Coronary artery (tissue), 2 donors: ENCODE data around the gene PHF14.
"Not testable (repeated sequence)": the region's sequence is repeated elsewhere in the genome, so short reads cannot be mapped to it uniquely, and the experiment has no call there.

Source experiments
- DNase-seq: peaks from one replicate; pipeline ENCODE4 v3.0.0-alpha.2; 2017; ENCODE audit warnings: low spot score
- H3K27ac ChIP-seq, 2 donors: fragments of 200-600 bp; sonication (generic); one replicate each; pipeline ENCODE4 v1.5.1; 2016 to 2019
- H3K4me3 ChIP-seq: fragments of 200-600 bp; sonication (generic); 2 replicates; pipeline ENCODE4 v1.5.1; 2016; ENCODE audit warnings: mild to moderate bottlenecking, moderate library complexity
- TF ChIP-seq, protein P1 (sequence below): fragments of 200-600 bp; sonication (generic); IDR thresholded peaks from one replicate; pipeline ENCODE4 v1.5.1; 2019; ENCODE audit warnings: antibody characterized with exemption

The PHF14 gene

DNA sequence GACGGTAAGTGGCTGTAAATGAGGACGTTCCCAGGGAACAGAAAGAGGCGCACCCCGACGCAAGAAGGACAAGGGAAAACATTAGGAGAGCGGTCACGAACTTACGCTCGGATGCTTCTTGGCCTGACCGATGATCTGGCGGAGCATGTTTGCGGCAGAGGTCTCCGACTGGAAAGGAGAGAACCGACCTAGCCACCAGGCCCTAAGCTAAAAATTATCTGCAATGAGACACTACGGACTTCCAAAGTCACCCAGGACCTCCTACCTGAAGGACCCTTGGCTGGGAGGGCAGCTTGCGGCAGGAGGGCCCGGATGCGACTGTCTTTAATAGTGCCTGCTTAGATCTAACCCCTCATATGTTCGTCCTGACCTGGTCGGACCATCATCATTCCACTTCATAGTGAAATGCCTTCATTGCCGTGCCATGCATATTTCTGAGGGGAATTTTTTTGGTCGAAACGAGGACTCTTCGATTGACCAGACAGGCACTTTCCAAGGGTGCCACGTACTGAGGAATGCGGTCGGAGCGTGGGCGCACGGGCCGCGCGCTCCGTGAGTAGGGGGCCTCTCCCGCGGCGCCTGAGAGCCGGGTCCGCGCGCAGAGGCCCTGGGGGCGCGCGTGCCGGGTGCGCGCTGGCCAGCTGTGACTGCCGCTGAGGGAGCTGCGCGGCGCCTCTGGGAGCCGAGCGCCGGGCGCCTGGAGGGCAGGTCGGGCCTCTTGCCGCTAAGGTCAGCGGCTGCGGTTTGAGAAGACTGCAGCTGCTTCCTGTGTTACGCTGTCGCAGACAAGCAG is 33.6 kb upstream of the PHF14 start:
- TF ChIP-seq, protein P1, sequence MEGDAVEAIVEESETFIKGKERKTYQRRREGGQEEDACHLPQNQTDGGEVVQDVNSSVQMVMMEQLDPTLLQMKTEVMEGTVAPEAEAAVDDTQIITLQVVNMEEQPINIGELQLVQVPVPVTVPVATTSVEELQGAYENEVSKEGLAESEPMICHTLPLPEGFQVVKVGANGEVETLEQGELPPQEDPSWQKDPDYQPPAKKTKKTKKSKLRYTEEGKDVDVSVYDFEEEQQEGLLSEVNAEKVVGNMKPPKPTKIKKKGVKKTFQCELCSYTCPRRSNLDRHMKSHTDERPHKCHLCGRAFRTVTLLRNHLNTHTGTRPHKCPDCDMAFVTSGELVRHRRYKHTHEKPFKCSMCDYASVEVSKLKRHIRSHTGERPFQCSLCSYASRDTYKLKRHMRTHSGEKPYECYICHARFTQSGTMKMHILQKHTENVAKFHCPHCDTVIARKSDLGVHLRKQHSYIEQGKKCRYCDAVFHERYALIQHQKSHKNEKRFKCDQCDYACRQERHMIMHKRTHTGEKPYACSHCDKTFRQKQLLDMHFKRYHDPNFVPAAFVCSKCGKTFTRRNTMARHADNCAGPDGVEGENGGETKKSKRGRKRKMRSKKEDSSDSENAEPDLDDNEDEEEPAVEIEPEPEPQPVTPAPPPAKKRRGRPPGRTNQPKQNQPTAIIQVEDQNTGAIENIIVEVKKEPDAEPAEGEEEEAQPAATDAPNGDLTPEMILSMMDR = no peak
- Histone ChIP-seq H3K4me3 (peak overlapping the region; percentile 78), H3K27ac (peak overlapping the region; percentile 88 to 90)
- peak; percentile 95 for DNase-seq

DNA sequence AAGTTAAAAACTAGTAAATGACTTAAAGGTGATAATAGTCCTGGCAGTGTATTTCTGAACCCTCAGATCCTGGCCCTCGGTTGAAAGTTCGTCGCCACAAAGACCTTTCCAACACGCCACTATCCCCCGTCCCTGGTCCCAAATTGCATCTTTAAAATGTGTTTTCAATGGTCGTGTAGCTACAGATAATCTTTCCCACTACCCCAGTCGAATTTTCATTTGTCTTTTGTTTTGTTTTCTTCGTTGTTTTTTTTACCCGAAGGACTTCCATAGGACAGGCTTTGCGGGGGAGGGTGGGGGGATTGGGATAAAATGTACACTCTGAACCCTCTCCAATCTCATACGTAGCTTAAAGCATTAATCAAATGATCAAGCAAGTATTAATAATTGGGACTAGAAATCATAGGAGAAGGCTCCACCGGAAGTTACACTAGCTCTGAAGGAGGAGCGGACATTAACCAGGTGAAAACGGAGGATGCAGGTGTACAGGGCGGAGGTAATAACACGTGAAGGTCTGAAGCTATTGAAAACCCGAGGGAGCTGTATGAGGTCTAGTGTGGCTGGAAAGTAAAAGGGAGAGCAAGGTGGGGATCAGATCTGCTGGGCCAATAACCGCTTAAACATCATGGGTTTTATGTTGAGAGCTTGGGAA is 32.8 kb upstream of the PHF14 start:
- TF ChIP-seq, protein P1 = no peak
- peak overlapping the region; percentile 88 to 90 for H3K27ac ChIP-seq
- H3K4me3 ChIP-seq = peak overlapping the region; percentile 78
- DNase-seq = no peak

DNA sequence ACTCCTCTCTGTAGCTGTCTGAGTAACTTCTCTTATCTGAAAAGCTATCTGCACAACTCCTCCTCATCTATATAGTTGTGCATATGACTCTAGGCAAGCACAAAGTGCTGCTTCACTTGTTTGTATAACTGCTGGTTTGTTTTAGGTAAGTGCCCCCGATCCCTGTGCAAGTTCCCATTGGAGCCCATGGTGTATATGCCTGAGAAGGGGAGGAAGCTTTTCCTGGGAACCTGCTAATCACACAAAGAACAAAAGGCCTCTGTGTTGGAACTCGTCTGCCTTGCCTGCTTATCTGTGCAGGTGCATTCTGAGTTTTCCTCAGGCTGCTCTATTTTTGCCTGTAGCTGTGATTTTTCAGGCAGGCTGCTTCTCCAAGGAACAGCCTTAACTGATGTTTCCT is 23.2 kb upstream of the PHF14 start:
- Histone ChIP-seq H3K27ac (no peak overlapping the region), H3K4me3 (no peak overlapping the region)
- TF ChIP-seq, protein P1 = no peak
- DNase-seq = no peak

DNA sequence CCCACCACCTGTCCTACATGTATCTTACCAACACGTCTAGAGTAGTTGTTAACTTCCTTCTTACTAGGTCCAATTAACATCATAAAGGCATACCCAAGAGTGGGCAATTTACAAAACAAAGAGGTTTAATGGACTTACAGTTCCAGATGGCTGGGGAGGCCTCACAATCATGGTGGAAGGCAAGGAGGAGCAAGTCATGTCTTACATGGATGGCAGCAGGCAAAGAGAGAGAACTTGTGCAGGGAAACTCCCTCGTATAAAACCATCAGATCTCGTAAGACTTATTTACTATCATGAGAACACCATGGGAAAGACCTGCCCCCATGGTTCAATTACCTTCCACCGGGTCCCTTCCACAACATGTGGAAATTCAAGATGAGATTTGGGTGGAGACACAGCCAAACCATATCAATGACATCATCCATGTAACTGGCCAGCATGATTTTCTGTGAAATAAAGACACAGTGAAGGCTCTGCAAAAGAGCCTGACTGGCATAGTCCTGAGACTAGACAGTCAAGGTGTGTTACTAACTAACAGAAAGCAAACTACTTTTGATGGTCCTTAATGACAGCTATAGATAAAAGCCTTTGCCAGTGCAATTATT is 22.6 kb upstream of the PHF14 start:
- not testable (repeated sequence) for H3K4me3 ChIP-seq

DNA sequence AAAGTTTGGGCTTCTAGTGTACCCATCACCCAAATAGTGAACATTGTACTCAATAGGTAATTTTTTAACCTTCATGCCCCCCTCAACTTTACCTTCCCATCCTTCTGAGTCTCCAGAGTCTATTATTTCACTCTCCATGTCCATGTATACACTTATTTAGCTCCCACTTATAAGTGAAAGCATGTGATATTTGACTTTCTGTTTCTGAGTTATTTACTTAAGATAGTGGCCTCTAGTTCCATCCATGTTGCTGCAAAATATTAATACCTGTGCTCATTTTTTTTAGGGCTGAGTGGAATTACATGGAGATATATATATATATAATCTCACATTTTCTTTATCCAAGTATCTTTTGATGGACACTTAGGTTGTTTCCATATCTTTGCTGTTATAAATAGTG is 21.1 kb upstream of the PHF14 start:
- Histone ChIP-seq H3K27ac (no peak overlapping the region), H3K4me3 (no peak overlapping the region)
- DNase-seq = no peak
- TF ChIP-seq, protein P1 = no peak

More for the DNA sequence above, 22.6 kb upstream of the PHF14 start:
- not testable (repeated sequence) for H3K27ac ChIP-seq, DNase-seq

DNA sequence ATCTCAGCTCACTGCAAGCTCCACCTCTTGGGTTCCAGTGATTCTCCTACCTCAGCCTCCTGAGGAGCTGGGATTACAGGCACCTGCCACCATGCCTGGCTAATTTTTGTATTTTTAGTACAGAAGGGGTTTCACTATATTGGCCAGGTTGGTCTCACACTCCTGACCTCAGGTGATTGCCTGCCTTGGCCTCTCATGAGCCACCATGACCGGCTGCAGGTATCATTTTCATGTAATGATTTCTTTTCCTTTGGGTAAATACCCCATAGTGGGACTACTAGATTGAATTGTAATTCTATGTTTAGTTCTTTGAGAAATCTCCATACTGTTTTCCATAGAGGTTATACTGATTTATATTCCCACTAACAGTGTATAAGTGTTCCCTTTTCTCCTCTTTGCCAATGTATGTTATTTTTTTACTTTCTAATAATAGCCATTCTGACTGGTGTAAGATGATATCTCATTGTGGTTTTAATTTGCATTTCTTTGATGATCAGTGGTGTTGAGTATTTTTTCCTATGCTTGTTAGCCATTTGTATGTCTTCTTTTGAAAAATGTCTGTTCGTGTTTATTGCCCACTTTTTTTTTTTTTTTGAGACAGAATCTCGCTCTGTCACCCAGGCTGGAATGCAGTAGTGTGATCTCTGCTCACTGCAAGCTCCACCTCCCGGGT is 20.5 kb upstream of the PHF14 start:
- not testable (repeated sequence) for H3K27ac ChIP-seq, H3K4me3 ChIP-seq, DNase-seq

DNA sequence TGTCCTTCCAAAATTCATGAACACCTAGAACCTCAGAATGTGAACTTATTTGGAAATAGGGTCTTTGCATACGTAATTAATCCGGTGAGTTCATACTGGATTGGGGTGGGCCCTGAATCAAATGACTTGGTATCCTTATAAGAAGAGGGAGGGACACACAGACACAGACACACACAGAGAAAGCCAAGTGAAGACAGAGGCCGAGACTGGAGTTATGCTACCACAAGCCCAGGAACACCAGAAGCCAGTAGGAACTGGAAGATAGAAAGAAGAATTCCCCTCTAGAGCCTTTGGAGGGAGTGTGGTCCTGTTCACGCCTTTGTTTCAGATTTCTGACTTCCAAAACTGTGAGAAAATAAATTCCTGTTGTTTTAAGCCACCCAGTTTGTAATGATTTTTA is 17.1 kb upstream of the PHF14 start:
- no peak for DNase-seq
- TF ChIP-seq, protein P1 = no peak
- Histone ChIP-seq H3K27ac (no peak overlapping the region), H3K4me3 (no peak overlapping the region)

DNA sequence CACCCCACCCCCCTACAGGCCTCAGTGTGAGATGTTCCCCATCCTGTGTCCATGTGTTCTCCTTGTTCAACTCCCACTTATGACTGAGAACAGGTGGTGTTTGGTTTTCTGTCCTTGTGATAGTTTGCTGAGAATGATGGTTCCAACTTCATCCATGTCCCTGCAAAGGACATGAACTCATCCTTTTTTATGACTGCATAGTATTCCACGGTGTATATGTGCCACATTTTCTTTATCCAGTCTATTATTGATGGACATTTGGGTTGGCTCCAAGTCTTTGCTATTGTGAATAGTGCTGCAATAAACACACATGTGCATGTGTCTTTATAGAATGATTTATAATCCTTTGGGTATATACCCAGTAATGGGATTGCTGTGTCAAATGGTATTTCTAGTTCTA is 13.4 kb upstream of the PHF14 start:
- not testable (repeated sequence) for DNase-seq, H3K4me3 ChIP-seq, H3K27ac ChIP-seq

DNA sequence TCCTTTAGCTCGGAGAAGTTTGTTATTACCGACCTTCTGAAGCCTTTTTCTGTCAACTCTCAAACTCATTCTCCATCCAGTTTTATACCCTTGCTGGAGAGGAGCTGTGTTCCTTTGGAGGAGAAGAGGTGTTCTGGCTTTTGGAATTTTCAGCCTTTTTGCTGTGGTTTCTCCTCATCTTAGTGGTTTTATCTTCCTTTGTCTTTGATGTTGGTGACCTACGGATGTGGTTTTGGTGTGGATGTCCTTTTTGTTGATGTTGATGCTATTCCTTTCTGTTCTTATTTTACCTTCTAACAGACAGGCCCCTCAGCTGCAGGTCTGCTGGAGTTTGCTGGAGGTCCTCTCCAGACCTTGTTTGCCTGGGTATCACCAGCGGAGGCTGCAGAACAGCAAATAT is 8.7 kb upstream of the PHF14 start:
- not testable (repeated sequence) for H3K27ac ChIP-seq, H3K4me3 ChIP-seq, DNase-seq
